ENCODE data around the gene SIGMAR1.

SIGMAR1 gene

GRCh38 chr9:34675869-34676268 lies 38.3 kb upstream of the SIGMAR1 start:
- H3K4me3 ChIP-seq (ENCODE audit: low read depth, low read length), result no peak overlapping the region
- no peak for TF ChIP-seq CTCF (IDR thresholded peaks at IDR 0.05; ENCODE audit: low read depth, low read length, missing control alignments)
- in situ Hi-C loops (cut with HindIII; ENCODE audit: low sequenced_read_pairs), result no loop called here
- no peak for DNase-seq (ENCODE audit: low read depth)

GRCh38 chr9:34675048-34675714 lies 37.6 kb upstream of the SIGMAR1 start:
- in situ Hi-C loops (cut with HindIII; ENCODE audit: low sequenced_read_pairs), result no loop called here
- peak; percentile 81 for TF ChIP-seq CTCF (IDR thresholded peaks at IDR 0.05; ENCODE audit: low read depth, low read length, missing control alignments)
- DNase-seq (ENCODE audit: low read depth), result peak; percentile 29
- no peak overlapping the region for H3K4me3 ChIP-seq (ENCODE audit: low read depth, low read length)

GRCh38 chr9:34674440-34674839 lies 36.9 kb upstream of the SIGMAR1 start:
- no peak for DNase-seq (ENCODE audit: low read depth)
- in situ Hi-C loops (cut with HindIII; ENCODE audit: low sequenced_read_pairs), result no loop called here

GRCh38 chr9:34671307-34671706 lies 33.7 kb upstream of the SIGMAR1 start:
- H3K4me3 ChIP-seq (ENCODE audit: low read depth, low read length), result no peak overlapping the region
- in situ Hi-C loops (cut with HindIII; ENCODE audit: low sequenced_read_pairs), result no loop called here
- no peak for TF ChIP-seq CTCF (IDR thresholded peaks at IDR 0.05; ENCODE audit: low read depth, low read length, missing control alignments)

More at GRCh38 chr9:34674440-34674839, 36.9 kb upstream of the SIGMAR1 start:
- TF ChIP-seq CTCF (IDR thresholded peaks at IDR 0.05; ENCODE audit: low read depth, low read length, missing control alignments), result no peak
- no peak overlapping the region for H3K4me3 ChIP-seq (ENCODE audit: low read depth, low read length)

GRCh38 chr9:34669809-34670562 lies 32.4 kb upstream of the SIGMAR1 start:
- no peak for DNase-seq (ENCODE audit: low read depth)
- in situ Hi-C loops (cut with HindIII; ENCODE audit: low sequenced_read_pairs), result no loop called here
- no peak overlapping the region for H3K4me3 ChIP-seq (ENCODE audit: low read depth, low read length)
- TF ChIP-seq CTCF (IDR thresholded peaks at IDR 0.05; ENCODE audit: low read depth, low read length, missing control alignments), result no peak

More at GRCh38 chr9:34671307-34671706, 33.7 kb upstream of the SIGMAR1 start:
- no peak for DNase-seq (ENCODE audit: low read depth)

GRCh38 chr9:34665381-34666250 lies 28.0 kb upstream of the SIGMAR1 start:
- H3K4me3 ChIP-seq (ENCODE audit: low read depth, low read length), result peak overlapping the region; percentile 73
- TF ChIP-seq CTCF (IDR thresholded peaks at IDR 0.05; ENCODE audit: low read depth, low read length, missing control alignments), result no peak
- peak; percentile 90 for DNase-seq (ENCODE audit: low read depth)
- in situ Hi-C loops (cut with HindIII; ENCODE audit: low sequenced_read_pairs), result no loop called here
